ENCODE measurements around the gene VANGL2. TPM values are rescaled to one million over a fixed set of nuclear protein-coding genes. Genes with fewer than 3 reads are reported as not detected.

The VANGL2 gene
- total RNA-seq, 2 experiments from 2014 or later, result not detected

GRCh38 chr1:160414881-160415280, 14.5 kb downstream of the VANGL2 start:
- ATAC-seq (ENCODE audit: poor library complexity), result no peak

DNA sequence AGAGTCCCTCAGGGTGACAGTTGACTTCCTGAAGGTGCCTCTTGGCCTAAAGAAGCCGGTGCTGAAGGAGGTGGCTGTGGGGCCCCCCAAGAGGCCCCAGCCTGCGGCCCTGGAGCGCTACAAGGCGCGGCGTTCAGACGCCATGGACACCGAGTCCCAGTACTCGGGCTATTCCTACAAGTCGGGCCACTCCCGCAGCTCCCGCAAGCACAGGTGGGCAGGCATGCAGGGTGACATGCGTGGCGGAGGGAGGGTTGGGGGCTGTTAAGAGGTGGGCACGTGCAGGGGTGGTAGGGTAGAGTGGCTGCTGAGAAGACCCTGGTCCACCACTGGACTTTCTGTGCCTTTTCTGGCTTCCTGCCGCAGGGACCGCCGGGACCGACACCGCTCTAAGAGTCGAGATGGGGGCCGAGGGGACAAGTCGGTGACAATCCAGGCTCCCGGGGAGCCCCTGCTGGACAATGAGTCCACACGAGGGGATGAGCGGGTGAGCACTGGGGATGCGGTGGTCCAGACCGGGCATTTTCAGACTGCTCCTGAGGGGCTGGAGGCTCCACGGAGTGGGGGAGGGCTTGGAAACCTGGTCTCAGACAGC, 15.4 kb downstream of the VANGL2 start:
- TF ChIP-seq CTCF (IDR thresholded peaks at IDR 0.05), result no peak
- no peaks in the 10 kb centered on the region for H3K27me3 Mint-ChIP-seq
- H3K9me3 Mint-ChIP-seq, result no peaks in the 10 kb centered on the region
- H3K4me3 Mint-ChIP-seq, result no peak overlapping the region
- Histone ChIP-seq H3K27ac (ENCODE audit: low read depth in 1 of 2, low read length in 2 of 2) (no peak overlapping the region), H3K36me3 (ENCODE audit: insufficient read depth, low read length) (no peaks in the 10 kb centered on the region), H3K9me3 (ENCODE audit: control insufficient read depth in 1 of 2, insufficient read depth in 1 of 2, low read length in 2 of 2) (no peaks in the 10 kb centered on the region), H3K4me1 (ENCODE audit: insufficient read depth, low read length) (no peaks in the 10 kb centered on the region), H3K4me3 (ENCODE audit: low read length) (no peak overlapping the region), H3K27me3 (ENCODE audit: control insufficient read depth in 1 of 2, insufficient read depth in 2 of 2, low read length in 2 of 2) (peaks cover 0 to 3% of the 10 kb centered on the region in 2 experiments)
- ATAC-seq (ENCODE audit: poor library complexity), result no peak
- H3K27ac Mint-ChIP-seq, result no peak overlapping the region
- H3K36me3 Mint-ChIP-seq (ENCODE audit: low read depth), result no peaks in the 10 kb centered on the region
- CTCF ChIA-PET, result no interaction called here
- POLR2A ChIA-PET, result no interaction called here
- no peaks in the 10 kb centered on the region for H3K4me1 Mint-ChIP-seq (ENCODE audit: low read depth)
- intact Hi-C loops (cut with DNase I, micrococcal nuclease), result loop anchor here in 1 of 2 experiments (10.0 kb wide), 1 partner anchor 469 kb away; the partner anchor contains the start of gene ITLN1
- DNase-seq, result no peak

More at GRCh38 chr1:160414881-160415280, 14.5 kb downstream of the VANGL2 start:
- H3K27me3 Mint-ChIP-seq, result no peaks in the 10 kb centered on the region
- H3K27ac Mint-ChIP-seq, result no peak overlapping the region
- no peak for DNase-seq
- TF ChIP-seq CTCF (IDR thresholded peaks at IDR 0.05), result no peak
- H3K9me3 Mint-ChIP-seq, result no peaks in the 10 kb centered on the region
- no peaks in the 10 kb centered on the region for H3K36me3 Mint-ChIP-seq (ENCODE audit: low read depth)
- no peak overlapping the region for H3K4me3 Mint-ChIP-seq
- no peak overlapping the region for H3K27ac ChIP-seq (ENCODE audit: low read depth in 1 of 2, low read length in 2 of 2)
- H3K4me3 ChIP-seq (ENCODE audit: low read length), result no peak overlapping the region
- ChIA-PET CTCF (no interaction called here), POLR2A (no interaction called here)
- H3K4me1 ChIP-seq (ENCODE audit: insufficient read depth, low read length), result no peaks in the 10 kb centered on the region
- no peaks in the 10 kb centered on the region for H3K4me1 Mint-ChIP-seq (ENCODE audit: low read depth)
- H3K9me3 ChIP-seq (ENCODE audit: control insufficient read depth in 1 of 2, insufficient read depth in 1 of 2, low read length in 2 of 2), result no peaks in the 10 kb centered on the region
- intact Hi-C loops (cut with DNase I, micrococcal nuclease), result loop anchor here in 1 of 2 experiments (10.0 kb wide), 1 partner anchor 470 kb away; the partner anchor contains the start of gene ITLN1
- no peaks in the 10 kb centered on the region for H3K36me3 ChIP-seq (ENCODE audit: insufficient read depth, low read length)
- peaks cover 0 to 3% of the 10 kb centered on the region in 2 experiments for H3K27me3 ChIP-seq (ENCODE audit: control insufficient read depth in 1 of 2, insufficient read depth in 2 of 2, low read length in 2 of 2)

GRCh38 chr1:160416369-160416768, 16.0 kb downstream of the VANGL2 start:
- H3K4me3 Mint-ChIP-seq, result no peak overlapping the region
- Histone ChIP-seq H3K4me3 (ENCODE audit: low read length) (no peak overlapping the region), H3K27me3 (ENCODE audit: control insufficient read depth in 1 of 2, insufficient read depth in 2 of 2, low read length in 2 of 2) (peaks cover 0 to 3% of the 10 kb centered on the region in 2 experiments), H3K36me3 (ENCODE audit: insufficient read depth, low read length) (no peaks in the 10 kb centered on the region), H3K9me3 (ENCODE audit: control insufficient read depth in 1 of 2, insufficient read depth in 1 of 2, low read length in 2 of 2) (no peaks in the 10 kb centered on the region), H3K27ac (ENCODE audit: low read depth in 1 of 2, low read length in 2 of 2) (no peak overlapping the region), H3K4me1 (ENCODE audit: insufficient read depth, low read length) (no peaks in the 10 kb centered on the region)
- ATAC-seq (ENCODE audit: poor library complexity), result no peak
- no peak for DNase-seq
- H3K9me3 Mint-ChIP-seq, result no peaks in the 10 kb centered on the region
- no peaks in the 10 kb centered on the region for H3K36me3 Mint-ChIP-seq (ENCODE audit: low read depth)
- ChIA-PET CTCF (no interaction called here), POLR2A (no interaction called here)
- H3K27ac Mint-ChIP-seq, result no peak overlapping the region
- no peaks in the 10 kb centered on the region for H3K27me3 Mint-ChIP-seq
- H3K4me1 Mint-ChIP-seq (ENCODE audit: low read depth), result no peaks in the 10 kb centered on the region
- intact Hi-C loops (cut with DNase I, micrococcal nuclease), result loop anchor here in 1 of 2 experiments (10.0 kb wide), 1 partner anchor 468 kb away; the partner anchor contains the start of gene ITLN1
- no peak for TF ChIP-seq CTCF (IDR thresholded peaks at IDR 0.05)
